TTC549 (cell line): Measurements from ENCODE around the gene LRRC34.

ENCODE experiments used
- FAIRE-seq: peaks from 2 replicates; lab custom pipeline; 2012; peaks lifted over from hg19 to GRCh38; lab: Jason Lieb, UNC

The LRRC34 gene

DNA sequence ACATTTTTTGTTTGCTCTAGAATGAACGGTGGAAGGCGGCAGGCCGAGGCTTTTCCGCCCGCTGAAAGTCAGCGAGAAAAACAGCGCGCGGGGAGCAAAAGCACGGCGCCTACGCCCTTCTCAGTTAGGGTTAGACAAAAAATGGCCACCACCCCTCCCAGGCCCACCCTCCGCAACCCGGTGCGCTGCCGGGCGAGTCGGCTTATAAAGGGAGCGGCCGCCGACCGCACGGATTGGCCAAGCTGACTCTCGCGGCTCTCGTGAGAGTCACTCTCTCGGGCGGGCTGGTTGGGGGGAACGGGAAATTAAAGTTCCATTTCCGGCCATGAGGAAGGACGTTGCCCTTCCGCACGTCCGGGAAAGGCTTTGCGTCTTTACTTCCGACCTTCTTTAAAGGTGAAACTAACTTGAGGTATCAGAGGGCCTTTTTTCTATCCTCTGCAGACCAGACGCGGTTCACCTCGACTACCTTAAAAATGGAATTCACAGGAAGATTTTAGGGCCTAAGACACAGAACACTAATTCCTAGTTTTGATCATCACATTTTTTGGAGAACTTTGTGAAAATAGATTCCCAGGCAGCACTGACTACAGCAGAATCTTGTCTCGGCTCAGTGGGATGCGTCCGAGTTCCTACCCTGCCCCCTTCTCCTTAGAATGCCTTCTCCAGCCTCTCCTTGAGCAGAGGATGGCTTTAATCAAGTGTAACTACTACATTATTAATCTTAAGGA, 47.7 kb downstream of the LRRC34 start, which contains the start of gene TERC:
Gene TERC (minus strand): TSS at position 179 of the 731 bp plus-strand sequence.
- FAIRE-seq = peak; percentile 58

DNA sequence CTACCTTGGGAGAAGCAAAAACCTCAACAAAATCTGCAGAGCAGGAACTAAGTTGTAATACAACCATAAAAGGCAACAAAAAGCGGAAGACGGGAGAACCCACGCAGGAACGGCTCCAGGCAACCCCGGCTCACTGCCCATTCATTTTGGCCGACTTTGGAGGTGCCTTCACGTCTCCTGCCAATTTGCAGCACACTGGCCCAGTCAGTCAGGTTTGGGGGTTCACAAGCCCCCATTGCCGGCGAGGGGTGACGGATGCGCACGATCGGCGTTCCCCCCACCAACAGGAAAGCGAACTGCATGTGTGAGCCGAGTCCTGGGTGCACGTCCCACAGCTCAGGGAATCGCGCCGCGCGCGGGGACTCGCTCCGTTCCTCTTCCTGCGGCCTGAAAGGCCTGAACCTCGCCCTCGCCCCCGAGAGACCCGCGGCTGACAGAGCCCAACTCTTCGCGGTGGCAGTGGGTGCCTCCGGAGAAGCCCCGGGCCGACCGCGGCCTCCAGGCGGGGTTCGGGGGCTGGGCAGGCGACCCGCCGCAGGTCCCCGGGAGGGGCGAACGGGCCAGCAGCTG, 48.3 kb downstream of the LRRC34 start:
- no peak for FAIRE-seq

DNA sequence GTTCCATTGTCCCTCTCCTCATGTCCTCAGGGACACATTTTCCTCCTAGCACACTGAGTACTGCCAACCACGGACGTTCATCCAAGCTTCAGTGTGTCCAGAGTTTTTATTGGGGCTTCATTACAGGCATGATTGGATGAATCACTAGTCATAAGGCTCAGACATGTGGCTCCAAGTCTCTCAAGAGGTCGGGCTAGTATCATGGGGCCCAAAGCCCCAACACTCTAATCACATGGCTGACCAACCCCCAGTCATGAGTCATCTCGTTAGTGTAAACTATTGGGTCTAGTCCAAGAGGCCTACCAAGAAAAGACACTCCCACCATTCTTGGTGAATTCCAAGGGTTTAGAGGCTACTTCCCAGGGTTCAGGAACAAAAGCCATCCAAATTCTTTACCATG, 52.2 kb downstream of the LRRC34 start:
- no peak for FAIRE-seq

DNA sequence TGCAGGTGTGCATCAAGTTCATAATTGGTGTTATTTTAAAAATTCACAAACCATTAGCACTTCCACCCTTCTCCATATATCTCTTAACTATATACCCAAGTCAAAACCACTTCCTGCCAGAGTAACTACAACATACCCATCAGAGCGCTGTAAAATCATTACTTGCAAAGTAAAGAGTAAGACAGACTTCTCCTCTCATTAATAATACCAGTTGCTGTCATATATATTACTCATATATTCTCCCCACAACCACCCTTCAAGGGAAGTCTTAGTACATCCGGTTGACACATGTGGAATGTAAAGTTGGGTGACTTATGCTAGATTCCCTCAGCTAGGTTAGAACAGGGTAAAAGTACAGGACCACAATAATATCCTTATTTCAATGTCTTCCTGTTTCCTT, 53.4 kb downstream of the LRRC34 start:
- no peak for FAIRE-seq

DNA sequence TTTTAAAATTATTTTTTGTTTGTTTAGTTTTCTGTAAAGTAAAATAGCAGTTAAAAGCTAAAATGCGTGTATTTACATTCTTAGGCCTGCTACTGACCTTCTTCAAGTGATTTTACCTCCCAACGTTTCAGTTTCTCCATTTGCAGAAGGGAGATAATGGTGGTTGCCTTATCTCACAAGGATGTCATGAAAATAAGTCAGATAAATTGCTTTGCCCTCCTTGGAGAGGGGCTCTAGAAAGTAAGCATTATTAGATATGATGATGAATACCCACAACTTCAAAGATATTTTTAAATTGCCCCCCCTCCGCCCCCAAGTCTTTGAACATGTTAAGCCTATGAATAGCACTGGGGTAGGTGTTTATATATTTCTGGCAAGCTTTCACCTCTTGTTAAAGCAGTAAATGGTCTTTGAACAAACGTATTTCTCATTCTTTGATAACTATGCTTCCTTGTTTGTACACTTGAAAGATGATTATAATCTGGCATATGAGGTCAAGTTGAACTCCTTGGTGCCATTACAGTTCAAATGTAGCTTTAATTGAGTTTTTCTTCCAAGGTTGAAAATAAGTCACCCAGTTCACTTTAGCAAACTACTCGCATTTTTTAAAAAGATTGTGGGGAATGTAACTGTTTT, 54.2 kb downstream of the LRRC34 start:
- FAIRE-seq = no peak

DNA sequence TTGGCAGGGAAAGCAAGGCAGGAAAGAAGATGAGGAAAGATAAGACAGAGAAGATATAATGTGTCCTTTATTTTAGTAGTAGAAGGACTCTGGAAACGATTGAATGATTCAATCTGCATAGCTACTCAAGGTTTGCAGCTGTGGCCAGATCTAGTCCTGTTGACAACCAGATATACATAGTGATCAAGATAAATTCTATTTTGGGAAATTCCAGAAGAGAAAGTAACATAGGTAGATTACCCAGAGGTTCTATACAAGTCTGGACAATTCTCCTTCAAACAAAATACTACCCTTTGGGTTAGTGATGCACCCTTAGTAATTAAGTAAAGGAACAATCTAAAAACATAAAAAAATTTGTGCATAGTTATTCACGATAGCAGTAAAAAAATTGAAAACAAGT, 57.2 kb downstream of the LRRC34 start:
- no peak for FAIRE-seq

DNA sequence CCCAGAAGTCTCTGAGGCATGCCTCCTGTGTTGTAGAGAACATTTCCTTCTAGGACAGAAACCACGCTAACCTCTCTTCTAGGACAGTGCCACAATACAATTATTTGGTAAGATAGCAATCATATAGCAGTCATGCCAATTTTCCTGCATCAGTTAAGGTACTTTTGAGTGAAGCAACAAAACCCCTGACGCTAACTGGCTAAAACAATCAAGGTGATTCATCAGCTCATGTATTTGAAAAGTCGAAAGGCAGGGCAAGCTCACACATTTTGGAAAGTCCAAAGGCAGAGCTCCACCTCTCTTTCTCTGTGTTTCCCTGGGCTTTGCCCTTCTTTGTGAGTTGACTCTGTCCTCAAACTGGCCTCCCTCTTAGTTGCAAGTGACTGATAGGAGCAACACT, 58.0 kb downstream of the LRRC34 start:
- no peak for FAIRE-seq

DNA sequence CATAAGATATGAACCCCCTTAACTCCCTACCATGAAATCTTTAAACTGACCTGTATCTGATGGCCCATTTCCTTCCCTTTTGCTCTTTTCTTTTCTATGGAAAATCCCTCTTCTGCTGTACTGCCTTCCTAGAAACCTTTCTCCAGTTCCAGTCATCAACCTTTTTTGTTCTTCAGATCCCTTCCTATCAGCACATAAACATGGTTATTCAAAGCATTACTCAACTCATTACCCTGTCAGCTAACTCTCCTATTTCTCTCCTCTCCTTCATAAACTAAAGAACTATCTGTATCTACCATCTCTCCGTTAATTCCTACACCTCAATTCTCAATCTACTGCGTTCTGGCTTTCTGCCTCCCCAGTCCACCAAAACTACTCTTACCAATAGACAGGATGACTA, 60.8 kb downstream of the LRRC34 start:
- FAIRE-seq = no peak

DNA sequence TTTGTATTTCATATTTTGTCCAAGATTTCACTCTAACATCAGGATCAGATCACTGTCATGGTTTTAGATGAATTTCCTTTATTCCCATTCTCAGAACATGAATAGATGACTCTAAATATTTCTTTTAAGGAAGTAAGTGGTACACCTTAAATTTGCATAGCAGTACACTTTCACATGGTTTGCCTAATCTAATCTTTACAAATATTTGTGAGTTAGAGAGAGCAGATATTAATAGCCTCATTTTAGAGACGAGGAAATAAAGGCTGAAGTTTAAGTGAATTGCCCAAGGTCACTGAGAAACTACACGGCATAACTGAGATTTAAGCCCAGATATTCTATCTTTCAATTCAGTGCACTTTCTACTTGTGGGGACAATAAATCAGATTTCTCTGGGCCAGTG, 62.0 kb downstream of the LRRC34 start:
- no peak for FAIRE-seq

DNA sequence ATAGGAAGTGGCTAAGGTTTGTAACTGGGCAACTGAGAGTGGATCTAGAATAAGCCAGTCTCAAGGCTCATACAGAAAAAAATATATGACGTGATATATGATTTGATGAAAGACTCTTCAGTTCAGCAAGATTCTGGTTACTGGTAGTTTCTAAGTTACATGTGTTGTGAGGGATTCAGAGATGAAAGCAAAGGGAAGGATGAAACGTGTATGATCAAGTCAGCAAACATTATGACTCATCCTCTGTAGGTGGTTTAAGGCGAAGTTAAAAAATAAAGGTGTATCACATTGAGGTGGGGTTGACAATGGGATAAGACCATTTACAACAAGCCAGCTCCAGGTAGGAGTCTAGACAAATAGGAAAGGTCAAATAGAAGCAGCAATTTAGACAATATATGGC, 64.0 kb downstream of the LRRC34 start:
- no peak for FAIRE-seq

DNA sequence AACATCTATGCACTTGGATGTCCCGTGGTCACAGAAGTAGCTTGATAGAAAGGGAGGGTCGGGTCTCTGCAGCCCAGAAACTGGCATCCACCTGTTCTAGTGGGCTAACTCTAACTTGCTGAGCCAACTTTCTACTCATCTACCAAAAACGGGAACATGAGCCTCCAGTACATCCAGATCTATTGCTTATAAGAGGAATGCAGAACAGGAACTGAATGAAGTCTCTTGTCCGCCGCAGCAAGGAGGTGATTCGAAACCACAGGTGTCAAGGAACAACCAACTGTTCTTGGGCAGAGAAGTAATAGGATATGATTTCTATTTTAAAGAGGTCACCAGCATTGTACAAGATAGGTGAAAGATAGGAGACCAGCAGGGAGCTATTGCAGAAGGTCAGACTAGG, 65.8 kb downstream of the LRRC34 start:
- FAIRE-seq = no peak

DNA sequence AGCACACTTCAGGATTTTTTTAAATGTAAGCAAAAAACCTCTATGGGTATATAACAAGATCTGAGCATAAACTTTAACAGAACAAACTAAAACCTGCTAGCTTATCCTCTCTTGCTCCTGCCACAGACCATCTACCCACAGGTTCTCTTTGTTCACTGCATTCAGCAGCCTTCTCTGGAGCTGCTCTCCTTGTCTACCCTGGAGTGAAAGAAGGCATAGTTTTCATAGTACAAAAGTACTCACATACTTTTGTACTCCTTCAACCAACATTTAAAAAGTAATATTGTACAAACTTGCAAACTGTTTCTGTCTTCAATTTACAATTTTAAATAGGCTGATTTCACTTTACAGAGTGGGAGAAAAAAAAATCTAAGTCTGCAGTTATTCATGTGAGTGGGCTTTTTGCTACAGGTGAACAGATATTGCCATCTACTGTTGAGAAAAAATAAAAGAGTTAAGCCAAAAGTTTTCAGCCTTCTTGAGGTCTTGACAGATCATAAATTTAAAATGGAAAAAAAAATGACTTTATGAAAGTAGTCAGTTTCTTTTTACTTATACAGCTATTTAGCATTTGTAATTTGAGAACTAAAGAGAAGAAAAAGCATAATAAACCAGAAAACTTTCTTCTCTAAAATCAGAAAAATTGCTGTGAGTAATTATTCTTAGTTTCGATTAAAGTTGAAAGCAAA, 68.2 kb downstream of the LRRC34 start:
- FAIRE-seq = peak; percentile 50
